OCI-LY1 (cell line): ENCODE results near the gene KAT6B.

Source experiments
- H2AFZ ChIP-seq: fragments of 200-600 bp; sonication (generic), shearing (Covaris generic); 2 replicates; pipeline ENCODE4 v1.6.0; 2014; ENCODE audit warnings: antibody characterized with exemption, mild to moderate bottlenecking, low read length
- H3F3A ChIP-seq: fragments of 200-600 bp; sonication (generic), shearing (Covaris generic); 2 replicates; pipeline ENCODE4 v1.6.0; 2014; ENCODE audit warnings: mild to moderate bottlenecking, antibody characterized with exemption, low read length, moderate library complexity; ENCODE audit not compliant: insufficient read depth
- H3K27ac ChIP-seq: fragments of 200-600 bp; sonication (generic); 2 replicates; pipeline ENCODE4 v1.5.1; 2014; ENCODE audit warnings: low read length, mixed run types, mild to moderate bottlenecking, low read depth; ENCODE audit not compliant: poor library complexity, severe bottlenecking
- H3K27me3 ChIP-seq: fragments of 200-600 bp; sonication (generic); 2 replicates; pipeline ENCODE4 v1.6.0; 2014; ENCODE audit warnings: antibody characterized with exemption, mild to moderate bottlenecking, low read length, moderate library complexity; ENCODE audit not compliant: insufficient read depth
- H3K36me3 ChIP-seq: fragments of 200-600 bp; sonication (generic); 2 replicates; pipeline ENCODE4 v1.6.1; 2014; ENCODE audit warnings: mild to moderate bottlenecking, antibody characterized with exemption, low read length, moderate library complexity, mixed read lengths; ENCODE audit not compliant: insufficient read depth
- H3K4me1 ChIP-seq: fragments of 200-600 bp; sonication (generic); 2 replicates; pipeline ENCODE4 v1.5.1; 2014; ENCODE audit warnings: mild to moderate bottlenecking, low read length, moderate library complexity; ENCODE audit not compliant: insufficient read depth, severe bottlenecking
- H3K4me2 ChIP-seq: fragments of 200-600 bp; sonication (generic), shearing (Covaris generic); 2 replicates; pipeline ENCODE4 v1.6.1; 2014; ENCODE audit warnings: low read length
- H3K4me3 ChIP-seq: fragments of 200-600 bp; sonication (generic); 2 replicates; pipeline ENCODE4 v1.5.1; 2014; ENCODE audit warnings: low read length, low read depth, mild to moderate bottlenecking, mixed read lengths; ENCODE audit not compliant: poor library complexity, severe bottlenecking
- H3K79me2 ChIP-seq: fragments of 200-600 bp; shearing (Covaris generic); 2 replicates; pipeline ENCODE4 v1.6.1; 2016; ENCODE audit warnings: mixed run types, low read length, mixed read lengths; ENCODE audit not compliant: insufficient read depth
- H3K9ac ChIP-seq: fragments of 200-600 bp; sonication (generic), shearing (Covaris generic); 2 replicates; pipeline ENCODE4 v1.6.1; 2014; ENCODE audit warnings: mild to moderate bottlenecking, low read length, mixed read lengths
- H3K9me2 ChIP-seq: fragments of 200-600 bp; sonication (generic), shearing (Covaris generic); 2 replicates; pipeline ENCODE4 v1.6.1; 2014; ENCODE audit warnings: low read depth, mild to moderate bottlenecking, low read length, mixed read lengths
- H3K9me3 ChIP-seq: fragments of 200-600 bp; shearing (Covaris generic); 2 replicates; pipeline ENCODE4 v1.6.1; 2014; ENCODE audit warnings: low read length, mixed read lengths
- H4K20me1 ChIP-seq: fragments of 200-600 bp; sonication (generic), shearing (Covaris generic); 2 replicates; pipeline ENCODE4 v1.6.0; 2016; ENCODE audit warnings: mild to moderate bottlenecking, low read length; ENCODE audit not compliant: insufficient read depth
- EZH2 ChIP-seq: fragments of 200-600 bp; sonication (generic), shearing (Covaris generic); IDR thresholded peaks from 2 replicates; pipeline ENCODE4 v1.8.0; 2017; ENCODE audit warnings: borderline replicate concordance, mixed run types, mild to moderate bottlenecking, antibody characterized with exemption, low read length, moderate library complexity, mixed read lengths
- TF ChIP-seq, protein P1 (sequence below): fragments of 200-600 bp; sonication (generic), shearing (Covaris generic); IDR thresholded peaks from 2 replicates; pipeline ENCODE4 v1.5.1; 2017; ENCODE audit warnings: mild to moderate bottlenecking, antibody characterized with exemption, low read length, moderate library complexity, mixed read lengths

The KAT6B gene

DNA sequence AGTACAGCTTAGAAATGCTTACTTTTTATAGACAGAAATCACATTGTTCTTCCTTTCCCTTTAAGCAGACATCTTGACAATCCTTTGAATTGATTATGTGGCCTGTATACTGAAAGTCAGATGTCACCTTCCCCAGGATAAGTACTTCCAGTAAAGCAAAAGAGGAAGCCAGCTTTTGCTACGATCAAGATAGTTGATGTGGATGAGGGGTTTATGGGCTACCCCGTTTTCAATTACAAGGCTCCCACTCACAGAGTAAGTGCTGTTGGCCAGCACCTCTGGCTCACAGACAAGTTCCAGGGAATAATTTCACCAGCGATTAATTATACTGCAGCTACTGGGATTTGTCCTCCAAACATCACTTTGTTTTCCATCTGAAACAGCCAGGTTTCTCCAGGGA lies 189.9 kb downstream of the KAT6B start:
- no peak overlapping the region for H3K4me3 ChIP-seq
- TF ChIP-seq, protein P1, sequence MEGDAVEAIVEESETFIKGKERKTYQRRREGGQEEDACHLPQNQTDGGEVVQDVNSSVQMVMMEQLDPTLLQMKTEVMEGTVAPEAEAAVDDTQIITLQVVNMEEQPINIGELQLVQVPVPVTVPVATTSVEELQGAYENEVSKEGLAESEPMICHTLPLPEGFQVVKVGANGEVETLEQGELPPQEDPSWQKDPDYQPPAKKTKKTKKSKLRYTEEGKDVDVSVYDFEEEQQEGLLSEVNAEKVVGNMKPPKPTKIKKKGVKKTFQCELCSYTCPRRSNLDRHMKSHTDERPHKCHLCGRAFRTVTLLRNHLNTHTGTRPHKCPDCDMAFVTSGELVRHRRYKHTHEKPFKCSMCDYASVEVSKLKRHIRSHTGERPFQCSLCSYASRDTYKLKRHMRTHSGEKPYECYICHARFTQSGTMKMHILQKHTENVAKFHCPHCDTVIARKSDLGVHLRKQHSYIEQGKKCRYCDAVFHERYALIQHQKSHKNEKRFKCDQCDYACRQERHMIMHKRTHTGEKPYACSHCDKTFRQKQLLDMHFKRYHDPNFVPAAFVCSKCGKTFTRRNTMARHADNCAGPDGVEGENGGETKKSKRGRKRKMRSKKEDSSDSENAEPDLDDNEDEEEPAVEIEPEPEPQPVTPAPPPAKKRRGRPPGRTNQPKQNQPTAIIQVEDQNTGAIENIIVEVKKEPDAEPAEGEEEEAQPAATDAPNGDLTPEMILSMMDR, result no peak
- no peak for TF ChIP-seq EZH2

DNA sequence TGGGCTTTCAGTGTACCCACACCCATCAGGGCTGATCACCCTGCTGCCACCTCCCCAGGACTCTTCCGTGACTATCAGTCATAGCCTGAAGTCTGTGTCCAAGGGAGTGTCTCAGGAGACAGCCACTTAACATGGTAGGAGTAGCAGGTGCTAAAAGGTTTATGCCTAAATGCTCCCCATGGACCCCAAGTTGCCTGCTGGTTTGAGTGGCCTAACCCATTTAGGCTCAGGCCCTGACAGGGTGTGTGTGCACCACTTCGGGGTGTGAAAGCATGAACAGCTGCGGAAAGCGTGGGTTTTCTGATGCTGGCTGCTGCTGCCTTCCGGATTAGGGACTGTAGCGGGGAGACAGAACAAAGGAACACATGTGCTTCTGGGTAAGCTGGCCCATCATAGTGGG lies 191.9 kb downstream of the KAT6B start:
- H3K27ac ChIP-seq, result no peak overlapping the region

More for the DNA sequence above, 189.9 kb downstream of the KAT6B start:
- Histone ChIP-seq H3K27ac (no peak overlapping the region), H3K9me2 (no peaks in the 10 kb centered on the region), H3K4me1 (peaks cover 29% of the 10 kb centered on the region), H2AFZ (no peak overlapping the region), H3K79me2 (no peaks in the 10 kb centered on the region), H3K9me3 (no peaks in the 10 kb centered on the region), H3F3A (no peaks in the 10 kb centered on the region), H3K4me2 (no peak overlapping the region), H3K9ac (no peak overlapping the region), H4K20me1 (no peaks in the 10 kb centered on the region), H3K36me3 (peaks cover 10% of the 10 kb centered on the region; the same call in 1 of the 2 replicates), H3K27me3 (no peaks in the 10 kb centered on the region)

DNA sequence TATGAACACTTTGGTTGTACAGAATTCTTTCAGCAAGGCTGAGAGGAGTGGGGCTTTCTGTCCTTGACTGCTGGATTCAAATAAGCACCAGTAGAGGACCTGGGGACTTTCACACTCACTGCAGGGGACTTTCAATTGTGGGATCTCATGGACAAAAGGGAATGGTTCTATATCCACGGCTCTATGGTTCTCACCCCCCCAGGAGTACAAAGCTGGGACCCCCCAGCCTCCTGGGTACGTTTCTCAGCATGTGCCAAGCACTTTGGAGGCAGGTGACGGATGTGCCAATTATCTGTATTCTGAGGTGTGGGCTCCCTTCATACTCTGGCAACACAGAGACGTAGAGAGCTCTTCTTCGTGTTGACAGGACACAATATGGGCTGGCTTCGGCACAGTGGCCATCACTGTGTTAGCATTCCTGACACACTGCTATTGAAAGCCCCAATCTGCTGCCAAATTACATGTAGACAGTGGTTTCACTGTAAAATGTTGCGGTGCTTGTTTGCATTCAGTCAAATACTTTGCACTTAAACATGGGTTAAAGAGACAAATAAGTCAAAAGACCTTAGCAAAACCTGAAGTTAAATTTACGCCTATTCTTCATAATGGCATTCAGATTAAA lies 192.4 kb downstream of the KAT6B start:
- no peak overlapping the region for H3K4me3 ChIP-seq
- H3K9me2 ChIP-seq, result no peaks in the 10 kb centered on the region
- peaks cover 23% of the 10 kb centered on the region for H3K4me1 ChIP-seq
- H2AFZ ChIP-seq, result no peak overlapping the region
- H3K9me3 ChIP-seq, result no peaks in the 10 kb centered on the region
- no peaks in the 10 kb centered on the region for H3K27me3 ChIP-seq
- peaks cover 28% of the 10 kb centered on the region; the same call in 1 of the 2 replicates for H3K36me3 ChIP-seq
- TF ChIP-seq EZH2, result no peak
- TF ChIP-seq, protein P1, result no peak
- H3K27ac ChIP-seq, result no peak overlapping the region
- H3K9ac ChIP-seq, result no peak overlapping the region
- no peaks in the 10 kb centered on the region for H4K20me1 ChIP-seq
- no peak overlapping the region for H3K4me2 ChIP-seq
- no peaks in the 10 kb centered on the region for H3K79me2 ChIP-seq
- no peaks in the 10 kb centered on the region for H3F3A ChIP-seq

More for the DNA sequence above, 191.9 kb downstream of the KAT6B start:
- H3K79me2 ChIP-seq, result no peaks in the 10 kb centered on the region
- H3K9ac ChIP-seq, result no peak overlapping the region
- TF ChIP-seq, protein P1, result no peak
- no peak for TF ChIP-seq EZH2
- H3K27me3 ChIP-seq, result no peaks in the 10 kb centered on the region
- no peak overlapping the region for H3K4me2 ChIP-seq
- H3K9me3 ChIP-seq, result no peaks in the 10 kb centered on the region
- H2AFZ ChIP-seq, result no peak overlapping the region
- H3K4me1 ChIP-seq, result peaks cover 29% of the 10 kb centered on the region
- H3F3A ChIP-seq, result no peaks in the 10 kb centered on the region
- H3K36me3 ChIP-seq, result peaks cover 28% of the 10 kb centered on the region; the same call in 1 of the 2 replicates
- H3K4me3 ChIP-seq, result no peak overlapping the region
- no peaks in the 10 kb centered on the region for H3K9me2 ChIP-seq
- no peaks in the 10 kb centered on the region for H4K20me1 ChIP-seq
